SIG-M5 (cell line): ENCODE data around the gene RIOK3.
A peak's percentile ranks its signal among the peaks of the same experiment; 100 is the strongest.
"Not testable (repeated sequence)": the region's sequence is repeated elsewhere in the genome, so short reads cannot be mapped to it uniquely, and the experiment has no call there.

Experiments used
- DNase-seq: peaks from one replicate; lab custom pipeline; 2025; lab: John Stamatoyannopoulos, UW

The RIOK3 gene, protein sequence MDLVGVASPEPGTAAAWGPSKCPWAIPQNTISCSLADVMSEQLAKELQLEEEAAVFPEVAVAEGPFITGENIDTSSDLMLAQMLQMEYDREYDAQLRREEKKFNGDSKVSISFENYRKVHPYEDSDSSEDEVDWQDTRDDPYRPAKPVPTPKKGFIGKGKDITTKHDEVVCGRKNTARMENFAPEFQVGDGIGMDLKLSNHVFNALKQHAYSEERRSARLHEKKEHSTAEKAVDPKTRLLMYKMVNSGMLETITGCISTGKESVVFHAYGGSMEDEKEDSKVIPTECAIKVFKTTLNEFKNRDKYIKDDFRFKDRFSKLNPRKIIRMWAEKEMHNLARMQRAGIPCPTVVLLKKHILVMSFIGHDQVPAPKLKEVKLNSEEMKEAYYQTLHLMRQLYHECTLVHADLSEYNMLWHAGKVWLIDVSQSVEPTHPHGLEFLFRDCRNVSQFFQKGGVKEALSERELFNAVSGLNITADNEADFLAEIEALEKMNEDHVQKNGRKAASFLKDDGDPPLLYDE

DNA sequence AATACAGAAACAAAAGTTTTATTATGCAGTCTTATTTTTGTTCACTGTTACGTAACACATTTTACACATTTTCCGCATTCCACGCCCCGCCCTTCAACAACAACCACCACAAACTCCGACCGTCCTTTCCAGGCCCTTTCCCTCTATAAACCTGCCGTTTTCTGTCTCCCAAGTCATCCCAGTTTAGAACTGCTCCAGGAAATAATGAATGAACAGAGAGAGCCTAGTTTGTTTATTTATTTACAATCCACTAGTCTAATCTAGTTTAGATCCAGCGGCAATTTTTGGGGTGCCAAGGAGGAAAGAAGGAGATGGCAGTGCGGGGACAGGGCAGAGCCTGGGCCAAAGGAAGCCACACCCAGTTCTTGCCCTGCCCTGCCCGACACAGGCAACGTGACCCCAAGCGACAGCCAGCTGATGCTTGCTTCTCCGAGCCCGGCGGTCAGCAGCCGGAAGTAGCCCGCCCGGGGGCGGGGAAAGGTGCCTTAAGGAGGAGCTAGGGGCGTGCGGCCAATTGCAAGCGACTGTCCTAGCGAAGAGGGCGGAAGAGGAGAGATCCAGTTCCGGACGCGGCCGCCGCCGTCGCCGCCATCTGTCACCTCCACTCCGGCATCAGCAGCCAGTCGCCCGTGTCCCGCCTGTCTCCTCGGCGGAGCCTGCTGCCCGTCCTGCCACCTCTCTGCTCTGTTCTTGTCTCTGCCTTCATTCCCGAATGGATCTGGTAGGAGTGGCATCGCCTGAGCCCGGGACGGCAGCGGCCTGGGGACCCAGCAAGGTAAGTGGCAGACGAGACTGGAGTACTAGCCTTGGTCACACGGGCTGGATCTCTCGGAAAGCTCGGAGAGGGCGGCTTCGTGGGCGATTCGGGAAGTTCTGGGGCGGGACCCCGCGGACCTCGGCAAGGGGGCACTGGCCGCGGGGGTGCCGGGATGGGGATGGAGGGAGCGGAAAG, at the start of gene RIOK3:
RIOK3 (plus strand) TSS at position 560 of the 952 bp plus-strand sequence; CDS start at position 713, 153 bp downstream.
- peak; percentile 76 for DNase-seq

DNA sequence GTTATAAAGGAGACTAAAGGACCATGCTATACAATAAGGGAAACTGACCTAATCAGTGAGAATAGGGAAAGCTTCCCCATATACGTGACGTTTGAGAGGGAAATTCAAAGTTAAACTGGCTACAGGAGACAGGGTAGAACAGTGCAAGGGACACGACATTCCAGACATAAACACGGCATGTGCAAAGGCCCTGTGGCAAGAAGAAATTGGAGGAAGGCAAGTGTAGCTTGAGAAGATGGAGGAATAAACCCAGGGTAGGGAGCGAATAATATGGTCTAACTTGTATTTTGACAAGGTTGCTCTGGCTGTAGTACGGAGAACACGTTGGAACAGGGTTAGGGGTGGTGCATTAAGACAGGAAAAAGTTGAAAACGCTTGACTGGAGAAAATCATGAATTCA, 49.8 kb upstream of the RIOK3 start:
- no peak for DNase-seq

DNA sequence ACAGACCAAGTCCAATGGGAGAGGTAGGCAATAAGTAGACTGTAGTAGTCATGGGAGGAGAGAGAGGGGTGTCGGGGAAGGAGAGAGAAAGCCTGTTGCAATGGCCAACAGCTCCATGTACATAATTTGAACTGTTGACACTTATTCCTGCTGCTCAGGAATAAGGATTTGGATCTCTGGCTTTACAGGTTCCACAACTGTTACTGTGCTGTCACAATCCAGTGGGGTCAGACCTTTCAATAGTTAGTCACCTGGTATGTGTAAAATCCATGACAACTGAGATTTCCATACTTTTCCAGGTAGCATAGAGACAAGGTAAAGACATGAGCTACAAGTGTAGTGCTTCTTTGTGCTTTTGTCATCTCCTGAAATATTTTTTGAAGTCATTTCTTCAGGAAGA, 47.5 kb upstream of the RIOK3 start:
- DNase-seq, result no peak

DNA sequence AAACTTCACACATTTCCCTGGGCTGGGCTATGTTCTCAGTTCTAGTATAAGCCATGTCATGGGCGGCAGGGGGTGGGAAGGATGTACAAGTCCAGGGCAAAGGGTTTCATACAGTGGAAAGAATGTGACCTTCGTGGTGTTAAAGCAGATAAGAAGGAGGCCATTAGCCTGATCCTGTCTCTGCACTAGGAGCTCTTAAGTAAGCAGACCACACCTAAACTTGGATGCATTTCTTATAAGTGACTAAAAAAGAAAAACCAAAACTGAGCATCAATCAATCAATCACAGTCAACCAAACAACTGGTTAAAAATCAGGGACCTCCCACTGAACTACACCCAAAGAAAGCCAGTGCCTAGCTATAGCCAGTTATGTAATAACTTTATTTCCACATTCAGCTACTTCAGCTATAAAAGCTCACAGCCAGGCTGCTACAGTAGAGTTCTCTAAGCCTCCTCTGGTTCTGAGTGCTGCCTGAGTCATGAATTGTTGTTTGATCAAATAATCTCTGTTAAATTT, 46.8 kb upstream of the RIOK3 start:
- no peak for DNase-seq

DNA sequence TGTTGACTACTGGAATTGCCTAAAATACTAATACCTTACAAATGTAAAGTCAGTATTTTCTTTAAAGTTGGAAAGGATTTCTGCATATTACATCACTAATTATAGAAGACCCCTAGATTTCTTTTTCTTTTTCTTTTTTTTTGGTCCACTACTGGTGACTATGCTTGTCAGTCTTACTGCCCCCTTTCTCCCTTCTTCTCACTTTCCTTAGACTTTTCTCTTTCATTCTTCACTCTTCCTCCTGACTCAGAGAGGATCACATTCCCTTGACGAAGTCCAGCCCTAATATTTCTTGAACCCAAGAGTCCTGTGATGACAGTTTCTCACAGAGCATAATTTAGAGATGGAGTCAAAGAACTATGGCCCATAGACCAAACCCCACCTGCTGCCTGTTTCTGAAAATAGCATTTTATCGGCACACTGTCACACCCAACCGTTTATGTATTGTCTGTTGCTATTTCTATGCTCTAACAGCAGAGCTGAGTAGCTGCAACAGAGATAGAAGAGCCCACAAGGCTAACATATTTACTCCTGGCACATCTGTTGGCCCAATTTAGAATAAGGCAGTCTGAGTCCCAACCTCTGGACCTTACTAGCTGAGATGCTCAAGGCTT, 40.6 kb upstream of the RIOK3 start:
- no peak for DNase-seq

DNA sequence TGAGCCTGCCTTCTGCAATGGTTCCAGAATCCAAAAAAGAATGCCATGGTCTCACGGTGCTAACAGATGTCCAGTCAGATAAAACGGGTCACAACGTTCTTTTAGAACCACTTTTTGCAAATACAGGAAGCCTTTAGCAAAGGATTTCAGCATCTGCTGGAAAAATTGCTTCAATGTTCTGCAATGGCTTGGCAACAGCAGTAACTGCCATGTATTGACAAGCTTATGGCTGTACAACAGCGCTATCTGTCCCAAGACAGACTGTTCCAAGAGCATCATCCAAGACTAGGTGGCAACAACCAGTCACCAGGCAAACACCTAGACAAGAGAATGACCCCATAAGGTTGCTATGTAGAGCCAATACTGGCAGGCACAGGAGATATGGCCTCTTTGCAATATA, 37.6 kb upstream of the RIOK3 start:
- no peak for DNase-seq

DNA sequence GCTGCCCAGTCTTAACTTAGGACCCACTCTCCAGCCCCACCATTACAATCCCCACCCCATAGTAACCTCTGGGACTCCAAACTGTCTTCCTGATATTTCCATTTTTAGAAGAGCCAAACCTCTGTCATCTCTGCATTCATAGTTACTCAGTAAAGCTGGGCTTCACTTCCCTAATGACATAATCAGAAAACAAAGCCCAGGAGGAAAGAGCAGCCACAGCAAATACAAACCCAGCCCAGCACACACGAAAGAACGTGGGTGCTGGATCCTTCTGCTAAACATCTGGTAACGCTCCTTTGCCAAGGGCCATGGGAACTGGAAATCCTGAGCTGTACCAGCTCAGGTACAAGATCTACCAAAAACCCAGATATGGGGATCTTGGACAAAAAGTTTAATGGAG, 36.8 kb upstream of the RIOK3 start:
- no peak for DNase-seq

DNA sequence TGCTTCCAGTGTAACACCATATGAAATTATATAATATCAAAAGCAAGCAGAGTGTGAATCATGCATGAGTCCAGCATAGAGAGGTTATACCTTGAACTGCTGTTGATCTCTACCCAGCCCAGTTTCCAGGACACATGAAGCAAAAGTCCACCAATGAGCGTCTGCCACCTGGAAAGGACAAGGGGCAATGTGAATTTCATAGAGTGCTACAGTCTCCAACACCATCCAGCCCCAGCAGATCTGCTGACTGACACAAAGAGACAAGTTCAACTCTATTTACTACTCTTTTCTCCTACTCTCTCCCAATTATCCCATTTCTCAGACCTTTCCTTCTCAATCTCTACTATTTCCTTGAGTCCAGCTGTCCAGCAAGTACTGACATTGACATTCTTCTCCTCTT, 31.8 kb upstream of the RIOK3 start:
- DNase-seq, result no peak

DNA sequence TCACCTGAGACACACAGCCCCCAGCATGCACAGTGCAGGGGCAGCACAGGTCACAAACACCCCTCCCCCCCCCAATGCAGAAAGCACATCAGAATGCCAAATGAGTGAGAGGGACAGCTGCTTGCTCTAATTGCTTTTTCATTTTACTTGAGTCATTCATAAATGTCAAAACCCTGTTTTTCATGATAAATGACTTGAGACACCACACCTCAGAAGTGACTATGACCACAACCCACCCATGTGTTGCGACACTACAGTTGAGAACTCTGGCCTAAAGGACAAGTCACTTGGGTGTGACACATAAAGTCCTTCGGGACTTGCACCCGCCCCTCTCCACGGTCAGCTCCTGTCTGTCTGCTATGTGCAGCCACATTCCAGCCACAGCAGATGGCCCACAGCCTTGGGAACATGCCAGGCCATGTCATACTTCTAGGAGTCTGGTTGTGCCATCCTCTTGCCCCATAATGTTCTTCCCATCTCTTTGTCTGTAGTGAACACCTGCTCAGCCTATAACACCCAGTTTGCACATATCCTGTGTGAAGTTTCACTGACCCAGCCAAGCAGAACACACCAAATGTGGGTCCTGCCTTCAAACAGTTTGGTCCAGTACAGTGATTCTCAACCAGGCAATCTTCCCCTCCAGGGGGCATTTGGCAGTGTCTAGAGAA, 30.2 kb upstream of the RIOK3 start:
- no peak for DNase-seq

DNA sequence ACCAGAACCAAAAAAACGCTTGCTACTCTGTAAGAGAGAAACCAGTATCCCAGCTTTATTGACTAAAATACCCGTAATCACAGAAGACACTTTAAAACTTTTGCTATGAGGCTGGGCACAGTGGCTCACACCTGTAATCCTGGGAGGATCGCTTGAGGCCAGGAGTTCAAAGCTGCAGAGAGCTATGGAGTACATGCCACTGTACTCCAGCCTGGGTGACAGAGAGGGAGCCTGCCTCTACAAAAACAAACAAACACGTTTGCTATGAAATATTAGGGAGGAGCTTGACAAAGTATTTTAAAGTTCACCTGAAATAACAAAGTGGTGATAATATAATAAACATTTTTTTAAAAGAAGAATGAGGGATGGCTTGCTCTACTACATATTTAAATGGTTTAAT, 28.5 kb upstream of the RIOK3 start:
- DNase-seq, result no peak

DNA sequence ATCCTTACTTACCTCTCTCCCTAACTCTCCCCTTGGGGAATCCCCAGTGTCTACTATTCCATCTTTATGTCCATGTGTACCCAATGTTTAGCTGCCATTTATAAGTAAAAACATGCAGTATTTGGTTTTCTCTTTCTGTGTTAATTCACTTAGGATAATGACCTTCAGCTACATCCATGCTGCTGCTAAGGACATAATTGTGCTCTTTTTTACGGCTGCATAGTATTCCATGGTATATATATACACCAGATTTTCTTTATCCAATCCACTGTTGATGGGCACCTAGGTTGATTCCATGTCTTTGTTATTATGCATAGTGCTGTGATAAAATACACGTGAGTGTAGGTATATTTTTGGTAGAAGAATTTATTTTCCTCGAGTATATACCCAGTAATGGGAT, 24.3 kb upstream of the RIOK3 start:
- no peak for DNase-seq

DNA sequence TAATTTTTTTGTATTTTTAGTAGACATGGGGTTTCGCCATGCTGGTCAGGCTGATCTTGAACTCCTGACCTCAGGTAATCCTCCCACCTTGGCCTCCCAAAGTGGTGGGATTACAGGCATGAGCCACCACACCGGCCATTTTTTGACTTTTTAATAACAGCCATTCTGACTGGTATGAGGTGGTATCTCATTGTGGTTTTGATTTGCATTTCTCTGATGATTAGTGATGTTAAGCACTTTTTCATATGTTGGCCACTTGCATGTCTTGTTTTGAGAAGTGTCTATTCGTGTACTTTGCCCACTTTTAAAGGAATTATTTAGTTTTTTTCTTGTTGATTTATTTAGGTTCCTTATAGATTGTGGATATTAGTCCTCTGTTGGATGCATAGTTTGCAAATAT, 23.5 kb upstream of the RIOK3 start:
- not testable (repeated sequence) for DNase-seq

DNA sequence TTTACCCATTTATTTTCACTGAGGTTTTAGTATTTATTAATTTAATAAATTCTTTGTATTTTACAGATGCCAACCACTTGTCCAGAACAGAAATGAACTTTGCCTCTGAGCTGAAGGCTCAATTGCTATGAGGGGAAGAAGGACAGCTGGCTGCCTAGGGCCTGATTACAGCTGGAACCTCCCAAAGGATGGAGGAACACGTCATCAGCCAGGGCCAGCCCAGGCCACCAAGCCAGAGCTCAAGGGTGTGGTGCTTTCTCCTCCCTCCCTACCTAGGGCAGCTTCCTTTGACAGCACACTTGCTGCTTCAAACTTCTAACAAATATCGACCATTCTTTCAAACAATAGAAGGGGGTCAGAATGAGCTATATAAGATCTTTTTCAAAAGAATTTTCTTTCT, 19.7 kb upstream of the RIOK3 start:
- no peak for DNase-seq

DNA sequence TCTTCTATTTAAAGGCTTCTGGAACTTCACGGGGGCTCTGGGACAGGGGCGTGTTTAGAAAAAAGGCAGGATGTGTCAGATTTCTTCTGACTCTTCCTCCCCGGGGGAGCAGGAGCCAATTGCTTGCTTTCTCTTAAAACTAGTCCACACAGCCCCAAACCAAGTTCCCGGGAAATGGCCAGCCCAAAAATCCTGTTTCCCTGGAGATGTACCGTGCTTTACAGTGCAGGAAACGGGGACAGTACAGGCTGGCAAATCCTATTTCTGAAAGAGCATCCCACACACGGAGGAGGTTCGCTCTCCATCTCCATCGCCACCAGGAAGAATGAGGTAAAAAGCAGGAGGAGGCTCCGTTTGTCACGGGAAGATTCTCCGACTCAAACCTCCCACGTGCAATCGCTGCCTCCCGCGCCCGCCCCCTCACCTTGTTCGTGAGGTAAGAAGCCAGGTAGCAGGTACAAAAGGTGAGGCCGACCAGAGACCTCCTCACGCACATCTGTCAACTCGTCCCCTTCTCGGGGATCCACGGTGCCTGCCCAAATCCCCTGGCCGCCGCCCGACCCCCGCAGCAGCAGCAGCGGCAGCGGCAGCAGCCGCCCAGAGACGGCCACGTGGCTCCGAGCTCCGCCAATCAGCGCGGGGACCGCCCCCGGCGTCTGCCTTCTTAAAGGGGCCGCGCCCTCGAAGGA, 15.6 kb upstream of the RIOK3 start:
- no peak for DNase-seq

DNA sequence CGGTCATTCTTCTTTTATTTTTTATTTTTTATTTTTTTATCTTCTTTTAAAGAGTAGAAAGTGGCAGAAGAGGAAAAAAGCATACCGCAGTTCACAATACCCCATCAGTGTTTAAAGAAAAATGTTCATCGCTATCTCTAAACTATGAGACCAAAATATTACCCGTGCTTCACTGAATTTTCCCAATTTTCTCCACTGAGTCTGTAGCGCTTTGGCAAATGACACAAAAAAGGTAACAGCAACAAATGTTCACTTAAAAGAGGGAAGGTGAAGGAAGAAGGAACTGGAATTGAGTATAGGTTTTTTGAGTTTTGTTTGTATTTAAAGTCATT, 15.1 kb upstream of the RIOK3 start:
- DNase-seq, result no peak

DNA sequence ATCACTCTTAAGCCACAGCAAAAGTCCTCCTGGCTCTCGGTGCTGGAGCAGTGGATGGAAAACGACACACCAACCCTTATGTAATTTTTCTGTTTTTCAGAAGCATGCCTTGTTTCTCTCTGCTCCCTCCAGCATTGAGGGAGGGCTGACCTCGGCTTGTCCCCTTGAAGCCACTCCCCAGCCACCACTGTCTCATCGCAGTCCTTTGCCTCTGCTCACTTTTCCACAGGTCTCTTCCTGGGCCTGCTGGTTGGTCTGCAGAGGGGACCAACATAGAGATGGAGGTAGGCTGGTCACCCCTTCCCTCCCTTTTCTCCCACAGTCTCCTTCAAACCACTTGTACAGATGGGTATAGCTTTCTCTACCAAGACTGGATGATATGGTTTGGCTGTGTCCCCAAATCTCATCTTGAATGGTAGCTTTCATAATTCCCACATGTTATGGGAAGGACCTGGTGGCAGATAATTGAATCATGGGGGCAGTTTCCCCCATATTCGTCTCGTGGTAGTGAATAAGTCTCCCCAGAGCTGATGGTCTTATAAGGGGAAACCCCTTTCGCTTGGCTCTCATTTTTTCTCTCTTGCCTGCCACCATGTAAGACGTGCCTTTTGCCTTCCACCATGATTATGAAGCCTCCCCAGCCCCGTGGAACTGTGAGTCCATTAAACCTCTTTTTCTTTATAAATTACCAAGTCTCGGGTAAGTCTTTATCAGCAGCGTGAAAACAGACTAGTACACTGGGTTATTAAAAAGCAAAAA, 14.3 kb upstream of the RIOK3 start:
- DNase-seq, result no peak

DNA sequence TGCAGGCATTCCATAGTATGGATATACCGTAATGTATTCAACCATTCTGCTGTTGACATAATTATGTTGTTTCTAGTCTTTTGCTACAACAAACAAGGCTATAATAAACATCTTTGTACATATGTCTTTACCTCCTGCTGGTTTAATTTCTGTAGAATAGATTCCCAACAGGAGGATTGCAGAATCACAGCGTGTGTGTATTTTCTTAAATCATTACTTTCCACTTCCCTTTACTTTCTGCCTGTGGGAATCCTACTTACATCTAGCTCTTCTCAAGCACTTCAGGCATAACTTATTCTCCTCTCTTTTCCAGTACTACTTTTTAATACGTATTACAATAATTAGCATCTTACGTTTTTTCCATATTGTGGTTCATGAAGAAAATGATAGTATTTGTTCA, 13.0 kb upstream of the RIOK3 start:
- no peak for DNase-seq

DNA sequence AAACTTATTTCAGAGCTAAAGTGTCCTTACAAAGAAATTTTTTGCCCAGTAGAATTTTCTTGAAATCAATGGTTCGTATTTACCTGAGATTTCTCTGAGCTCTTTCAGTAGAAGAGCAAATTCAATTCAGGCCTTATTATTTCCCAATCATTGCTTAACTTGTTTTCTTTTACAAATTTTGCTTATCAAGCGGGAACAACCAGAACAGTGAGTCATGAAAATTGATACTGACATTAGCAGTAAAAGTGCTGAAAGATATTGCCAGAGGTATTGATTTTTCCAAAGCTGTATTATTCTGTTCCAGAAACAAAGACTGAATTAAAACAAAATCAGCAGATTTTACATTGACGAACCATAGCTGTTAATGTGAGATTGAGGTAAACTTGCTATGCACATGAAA, 10.1 kb upstream of the RIOK3 start:
- DNase-seq, result no peak

DNA sequence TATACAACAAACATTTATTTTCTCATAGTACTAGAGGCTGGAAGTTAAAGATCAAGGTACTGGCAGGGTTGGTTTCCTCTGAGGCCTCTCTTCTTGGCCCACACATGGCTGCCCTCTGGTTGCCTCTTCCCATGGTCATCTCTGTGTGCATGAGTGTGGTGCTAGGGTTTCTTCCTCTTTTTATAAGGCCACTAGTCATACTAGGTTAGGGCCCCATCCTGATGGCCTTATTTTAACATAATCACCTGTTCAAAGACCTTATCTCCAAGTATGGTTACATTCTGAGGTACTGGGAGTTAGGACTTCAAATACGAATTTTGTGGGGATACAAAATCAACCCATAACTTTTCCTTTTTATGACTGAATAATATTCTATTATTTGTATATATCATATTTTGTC, 4.8 kb upstream of the RIOK3 start:
- DNase-seq, result no peak

DNA sequence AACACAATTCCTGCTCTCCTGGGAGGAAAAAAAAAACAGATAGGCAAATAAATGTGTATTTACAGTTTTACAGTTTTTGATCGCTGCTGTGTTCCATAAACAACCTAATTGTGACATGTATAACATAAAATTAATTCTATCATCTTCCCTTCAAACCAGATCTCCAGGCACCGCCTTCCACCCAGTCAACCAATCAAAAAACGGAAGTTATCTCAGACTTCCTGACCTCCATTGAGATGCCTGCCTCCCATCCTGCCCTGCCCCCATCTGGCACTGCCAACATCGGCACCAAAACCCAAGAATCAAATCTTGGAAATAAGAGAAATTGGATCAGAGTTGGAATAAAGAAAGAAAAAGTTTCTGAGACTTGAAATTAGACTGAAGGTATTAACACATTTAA, 3.1 kb upstream of the RIOK3 start:
- DNase-seq, result no peak
